Gastroesophageal sphincter (tissue), 3 donors: ENCODE results near the gene ARPIN.

Experiments
- EP300 ChIP-seq: sonication (generic); formaldehyde crosslinking; IDR thresholded peaks from one replicate; pipeline ENCODE4 v1.6.1; 2017; ENCODE audit warnings: antibody characterized with exemption, mild to moderate bottlenecking
- POLR2A ChIP-seq, 2 donors: fragments of 450-650 bp; IDR thresholded peaks; one replicate each; pipeline ENCODE4 v1.6.1; 2017; ENCODE audit warnings: antibody characterized with exemption in 2 of 2, mild to moderate bottlenecking in 2 of 2, moderate library complexity in 1 of 2
- TF ChIP-seq, protein P1 (sequence below), 4 experiments: fragments of 200-600 bp in 2 of 4; fragments of 450-650 bp in 2 of 4; sonication (generic) in 1 of 4; IDR thresholded peaks; one replicate each; pipeline ENCODE4 v1.5.1; 2017 to 2019; ENCODE audit warnings: antibody characterized with exemption in 4 of 4, mild to moderate bottlenecking in 2 of 4, moderate library complexity in 2 of 4

DNA sequence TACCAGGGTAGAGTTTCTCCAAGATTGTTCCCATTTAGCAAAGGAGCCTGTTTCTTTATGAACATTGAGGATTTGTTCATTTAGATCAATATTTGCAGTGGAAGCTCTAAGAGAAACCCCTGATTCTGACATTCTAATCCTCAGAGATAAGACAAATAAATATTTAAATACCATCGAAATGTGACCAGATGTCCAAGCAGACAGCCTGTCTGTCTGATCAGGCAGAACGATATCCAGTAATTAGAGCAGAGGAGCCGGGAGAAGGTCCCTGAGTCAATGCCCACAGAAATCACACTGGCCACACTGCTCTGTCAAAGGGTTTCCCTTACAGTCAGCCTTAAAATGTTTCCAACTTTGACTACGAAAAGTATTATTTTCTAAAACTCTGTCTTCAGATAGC lies 15.7 kb upstream of the ARPIN start:
- TF ChIP-seq, protein P1, sequence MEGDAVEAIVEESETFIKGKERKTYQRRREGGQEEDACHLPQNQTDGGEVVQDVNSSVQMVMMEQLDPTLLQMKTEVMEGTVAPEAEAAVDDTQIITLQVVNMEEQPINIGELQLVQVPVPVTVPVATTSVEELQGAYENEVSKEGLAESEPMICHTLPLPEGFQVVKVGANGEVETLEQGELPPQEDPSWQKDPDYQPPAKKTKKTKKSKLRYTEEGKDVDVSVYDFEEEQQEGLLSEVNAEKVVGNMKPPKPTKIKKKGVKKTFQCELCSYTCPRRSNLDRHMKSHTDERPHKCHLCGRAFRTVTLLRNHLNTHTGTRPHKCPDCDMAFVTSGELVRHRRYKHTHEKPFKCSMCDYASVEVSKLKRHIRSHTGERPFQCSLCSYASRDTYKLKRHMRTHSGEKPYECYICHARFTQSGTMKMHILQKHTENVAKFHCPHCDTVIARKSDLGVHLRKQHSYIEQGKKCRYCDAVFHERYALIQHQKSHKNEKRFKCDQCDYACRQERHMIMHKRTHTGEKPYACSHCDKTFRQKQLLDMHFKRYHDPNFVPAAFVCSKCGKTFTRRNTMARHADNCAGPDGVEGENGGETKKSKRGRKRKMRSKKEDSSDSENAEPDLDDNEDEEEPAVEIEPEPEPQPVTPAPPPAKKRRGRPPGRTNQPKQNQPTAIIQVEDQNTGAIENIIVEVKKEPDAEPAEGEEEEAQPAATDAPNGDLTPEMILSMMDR (IDR thresholded peaks at IDR 0.05): no peak
- TF ChIP-seq EP300: no peak
- no peak for TF ChIP-seq POLR2A (IDR thresholded peaks at IDR 0.05)
